Activated CD4-positive, alpha-beta T cell treated with anti-CD3 and anti-CD28 coated beads, Interleukin-2, amount 50 U/mL, for 48 hours (primary cell): ENCODE data around the gene GIMD1.
"Not testable (repeated sequence)": the region's sequence is repeated elsewhere in the genome, so short reads cannot be mapped to it uniquely, and the experiment has no call there.

Source experiments
- DNase-seq, 2 experiments: peaks; one replicate each; pipeline ENCODE4 v3.0.0-alpha.2; 2020

GIMD1 gene

GRCh38 chr4:106347167-106347566, 21.4 kb downstream of the GIMD1 start:
- no peak for DNase-seq

- DNase-seq, result no peak
Observed at GRCh38 chr4:106344647-106344970, 24.0 kb downstream of the GIMD1 start.

- DNase-seq, result no peak
Observed at GRCh38 chr4:106343865-106344646, 24.5 kb downstream of the GIMD1 start.

- DNase-seq, result no peak
Observed at GRCh38 chr4:106340774-106341173, 27.8 kb downstream of the GIMD1 start.

- no peak for DNase-seq
Observed at GRCh38 chr4:106339431-106339830, 29.1 kb downstream of the GIMD1 start.

GRCh38 chr4:106338671-106339070, 29.9 kb downstream of the GIMD1 start:
- no peak for DNase-seq

- DNase-seq, result no peak
Observed at GRCh38 chr4:106337916-106338315, 30.7 kb downstream of the GIMD1 start.

- DNase-seq, result no peak
Observed at GRCh38 chr4:106336618-106337017, 32.0 kb downstream of the GIMD1 start.

- no peak for DNase-seq
Observed at GRCh38 chr4:106334741-106335470, 33.7 kb downstream of the GIMD1 start.

- DNase-seq, result no peak
Observed at GRCh38 chr4:106333186-106333585, 35.4 kb downstream of the GIMD1 start.

GRCh38 chr4:106329041-106329618, 39.4 kb downstream of the GIMD1 start:
- no peak for DNase-seq

- no peak for DNase-seq
Observed at GRCh38 chr4:106325800-106326199, 42.8 kb downstream of the GIMD1 start.

- DNase-seq, result no peak
Observed at GRCh38 chr4:106323119-106323518, 45.5 kb downstream of the GIMD1 start.

- not testable (repeated sequence) for DNase-seq
Observed at GRCh38 chr4:106321814-106322213, 46.8 kb downstream of the GIMD1 start.

- not testable (repeated sequence) for DNase-seq
Observed at GRCh38 chr4:106321168-106321567, 47.4 kb downstream of the GIMD1 start.

- no peak for DNase-seq
Observed at GRCh38 chr4:106320235-106320634, 48.3 kb downstream of the GIMD1 start.

- DNase-seq, result no peak
Observed at GRCh38 chr4:106318511-106318910, 50.1 kb downstream of the GIMD1 start.

- DNase-seq, result no peak
Observed at GRCh38 chr4:106317815-106318214, 50.8 kb downstream of the GIMD1 start.

GRCh38 chr4:106316773-106317409, 51.7 kb downstream of the GIMD1 start:
- no peak for DNase-seq

GRCh38 chr4:106315968-106316772, 52.4 kb downstream of the GIMD1 start, which contains the start of the genes AIMP1 and TBCK:
AIMP1 (plus strand) TSS chr4:106316550; CDS start chr4:106325010, 8,460 bp downstream.
TBCK (minus strand) TSS chr4:106316209; CDS start chr4:106308960, 7,249 bp downstream.
- DNase-seq, result peak; percentile 82 to 88

- DNase-seq, result peak in 1 of 2 experiments; percentile 54
Observed at GRCh38 chr4:106315476-106315967, 53.1 kb downstream of the GIMD1 start.

GRCh38 chr4:106314960-106315359, 53.6 kb downstream of the GIMD1 start:
- no peak for DNase-seq
